ENCODE data around the gene DCC. TPM values are rescaled to one million over a fixed set of nuclear protein-coding genes. Genes with fewer than 3 reads are reported as not detected.

DCC gene
- total RNA-seq, 1 experiment from 2014 or later = 0.39 TPM

DNA sequence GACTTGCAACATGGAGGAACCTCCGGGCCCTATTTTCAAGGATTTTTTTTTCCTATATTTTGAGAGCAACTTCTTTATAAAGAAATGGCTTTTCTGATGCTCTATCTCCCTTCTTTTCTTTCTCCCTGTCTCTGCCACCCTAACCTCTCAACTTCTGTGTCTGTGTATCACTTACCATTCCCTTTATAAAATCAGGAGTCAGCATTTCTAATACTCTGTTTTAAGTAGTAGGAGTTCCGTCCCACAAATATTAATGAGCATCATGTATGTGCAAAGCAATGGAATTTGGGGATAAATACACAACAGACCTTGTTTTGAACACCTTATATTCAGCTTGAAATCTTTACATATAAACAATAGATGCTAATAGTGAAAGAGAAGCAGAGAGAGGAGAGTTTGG, 268.0 kb downstream of the DCC start:
- no peaks in the 10 kb centered on the region for H3K9me3 ChIP-seq
- ChIA-PET POLR2A (no interaction called here), CTCF (no interaction called here)
- no peak overlapping the region for H3K4me3 Mint-ChIP-seq (ENCODE audit: unreplicated experiment)
- BruUV-seq (replicated peaks) = no TSS peak
- H3K36me3 Mint-ChIP-seq (ENCODE audit: insufficient read depth, unreplicated experiment) = no peaks in the 10 kb centered on the region
- intact Hi-C loops (cut with micrococcal nuclease; ENCODE audit: unreplicated experiment) = no loop called here
- H3K4me1 ChIP-seq = no peaks in the 10 kb centered on the region
- H3K4me3 ChIP-seq (ENCODE audit: low read depth, low read length) = no peak overlapping the region
- H3K27me3 Mint-ChIP-seq (ENCODE audit: insufficient read depth, unreplicated experiment) = no peaks in the 10 kb centered on the region
- H3K4me1 Mint-ChIP-seq (ENCODE audit: low read depth, unreplicated experiment) = no peaks in the 10 kb centered on the region
- H3K27ac Mint-ChIP-seq (ENCODE audit: unreplicated experiment) = no peak overlapping the region
- TF ChIP-seq, protein P1, sequence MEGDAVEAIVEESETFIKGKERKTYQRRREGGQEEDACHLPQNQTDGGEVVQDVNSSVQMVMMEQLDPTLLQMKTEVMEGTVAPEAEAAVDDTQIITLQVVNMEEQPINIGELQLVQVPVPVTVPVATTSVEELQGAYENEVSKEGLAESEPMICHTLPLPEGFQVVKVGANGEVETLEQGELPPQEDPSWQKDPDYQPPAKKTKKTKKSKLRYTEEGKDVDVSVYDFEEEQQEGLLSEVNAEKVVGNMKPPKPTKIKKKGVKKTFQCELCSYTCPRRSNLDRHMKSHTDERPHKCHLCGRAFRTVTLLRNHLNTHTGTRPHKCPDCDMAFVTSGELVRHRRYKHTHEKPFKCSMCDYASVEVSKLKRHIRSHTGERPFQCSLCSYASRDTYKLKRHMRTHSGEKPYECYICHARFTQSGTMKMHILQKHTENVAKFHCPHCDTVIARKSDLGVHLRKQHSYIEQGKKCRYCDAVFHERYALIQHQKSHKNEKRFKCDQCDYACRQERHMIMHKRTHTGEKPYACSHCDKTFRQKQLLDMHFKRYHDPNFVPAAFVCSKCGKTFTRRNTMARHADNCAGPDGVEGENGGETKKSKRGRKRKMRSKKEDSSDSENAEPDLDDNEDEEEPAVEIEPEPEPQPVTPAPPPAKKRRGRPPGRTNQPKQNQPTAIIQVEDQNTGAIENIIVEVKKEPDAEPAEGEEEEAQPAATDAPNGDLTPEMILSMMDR (IDR thresholded peaks at IDR 0.05; ENCODE audit: insufficient read depth in 1 of 2, low read depth in 1 of 2, low read length in 1 of 2, severe bottlenecking in 1 of 2, unreplicated experiment in 1 of 2) = no peak
- H3K36me3 ChIP-seq (ENCODE audit: control insufficient read depth, insufficient read depth, low read length) = no peaks in the 10 kb centered on the region
- H3K9me3 Mint-ChIP-seq (ENCODE audit: unreplicated experiment) = no peaks in the 10 kb centered on the region
- H3K27me3 ChIP-seq (replicated peaks; ENCODE audit: control insufficient read depth, insufficient read depth, low read length) = no peaks in the 10 kb centered on the region
- no peak for DNase-seq

DNA sequence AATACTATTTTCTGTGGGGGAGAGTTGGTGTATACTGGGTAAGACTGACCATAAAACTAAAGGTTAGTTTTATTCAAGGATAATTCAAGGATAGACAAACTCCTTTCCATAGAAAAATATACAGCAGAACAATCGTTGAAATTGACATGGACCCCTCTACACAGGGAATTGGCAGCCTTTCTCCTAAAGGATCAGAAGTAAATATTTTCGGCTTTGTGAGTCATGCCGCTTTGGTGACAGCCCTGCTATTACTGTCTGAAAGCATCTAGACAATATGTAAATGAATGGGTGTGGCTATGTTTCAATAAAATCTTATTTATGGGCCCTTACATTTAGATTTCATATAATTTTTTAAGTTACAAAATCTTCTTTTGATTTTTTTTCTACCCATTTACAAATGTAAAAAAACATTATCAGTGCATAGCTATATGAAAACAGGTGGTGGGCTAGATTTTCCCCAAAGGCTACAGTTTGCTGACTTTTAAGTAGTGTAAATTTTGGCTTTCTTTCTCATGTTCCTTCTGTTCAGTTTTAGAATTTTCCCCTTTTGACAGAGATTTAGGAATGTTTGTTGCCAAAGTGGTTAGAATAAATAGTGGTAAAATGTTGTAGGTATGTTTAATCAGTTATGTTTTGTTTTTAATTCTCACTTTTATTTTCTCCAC, 270.6 kb downstream of the DCC start:
- intact Hi-C loops (cut with micrococcal nuclease; ENCODE audit: unreplicated experiment) = no loop called here
- no peaks in the 10 kb centered on the region for H3K36me3 ChIP-seq (ENCODE audit: control insufficient read depth, insufficient read depth, low read length)
- CTCF ChIA-PET = no interaction called here

DNA sequence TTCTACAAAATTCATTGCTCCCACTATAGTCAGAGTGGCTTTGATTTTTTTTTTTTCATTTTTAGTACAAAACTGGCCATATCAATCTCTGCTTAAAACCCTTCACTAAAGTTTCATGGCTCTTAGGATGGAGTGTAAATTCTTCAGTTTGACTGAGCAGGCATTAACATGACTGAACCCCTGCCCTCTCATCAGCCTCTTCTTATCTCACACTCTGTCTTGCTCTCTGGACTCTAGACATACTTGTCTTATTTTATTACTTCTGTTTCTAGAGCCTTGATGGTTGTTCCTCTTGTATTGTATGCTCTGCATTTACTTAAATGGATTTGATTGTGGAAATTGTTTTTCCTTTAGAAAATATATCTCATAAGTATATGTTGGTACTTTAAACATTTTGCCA, 272.4 kb downstream of the DCC start:
- H3K27ac Mint-ChIP-seq (ENCODE audit: unreplicated experiment) = no peak overlapping the region
- ChIA-PET CTCF (no interaction called here), POLR2A (no interaction called here)
- TF ChIP-seq, protein P1 (IDR thresholded peaks at IDR 0.05; ENCODE audit: insufficient read depth in 1 of 2, low read depth in 1 of 2, low read length in 1 of 2, severe bottlenecking in 1 of 2, unreplicated experiment in 1 of 2) = no peak
- no peak for DNase-seq
- no peaks in the 10 kb centered on the region for H3K9me3 ChIP-seq
- H3K4me1 ChIP-seq = no peaks in the 10 kb centered on the region
- H3K4me3 Mint-ChIP-seq (ENCODE audit: unreplicated experiment) = no peak overlapping the region
- H3K4me1 Mint-ChIP-seq (ENCODE audit: low read depth, unreplicated experiment) = no peaks in the 10 kb centered on the region
- H3K27me3 Mint-ChIP-seq (ENCODE audit: insufficient read depth, unreplicated experiment) = peaks cover 2% of the 10 kb centered on the region
- no peaks in the 10 kb centered on the region for H3K36me3 Mint-ChIP-seq (ENCODE audit: insufficient read depth, unreplicated experiment)
- no peaks in the 10 kb centered on the region for H3K27me3 ChIP-seq (replicated peaks; ENCODE audit: control insufficient read depth, insufficient read depth, low read length)
- H3K9me3 Mint-ChIP-seq (ENCODE audit: unreplicated experiment) = no peaks in the 10 kb centered on the region
- intact Hi-C loops (cut with micrococcal nuclease; ENCODE audit: unreplicated experiment) = no loop called here
- no peak overlapping the region for H3K4me3 ChIP-seq (ENCODE audit: low read depth, low read length)
- no peaks in the 10 kb centered on the region for H3K36me3 ChIP-seq (ENCODE audit: control insufficient read depth, insufficient read depth, low read length)
- no TSS peak for BruUV-seq (replicated peaks)

More for the DNA sequence above, 270.6 kb downstream of the DCC start:
- no peaks in the 10 kb centered on the region for H3K36me3 Mint-ChIP-seq (ENCODE audit: insufficient read depth, unreplicated experiment)
- no peaks in the 10 kb centered on the region for H3K9me3 Mint-ChIP-seq (ENCODE audit: unreplicated experiment)
- TF ChIP-seq, protein P1 (IDR thresholded peaks at IDR 0.05; ENCODE audit: insufficient read depth in 1 of 2, low read depth in 1 of 2, low read length in 1 of 2, severe bottlenecking in 1 of 2, unreplicated experiment in 1 of 2) = no peak
- Histone ChIP-seq H3K27me3 (replicated peaks; ENCODE audit: control insufficient read depth, insufficient read depth, low read length) (no peaks in the 10 kb centered on the region), H3K4me1 (no peaks in the 10 kb centered on the region), H3K4me3 (ENCODE audit: low read depth, low read length) (no peak overlapping the region), H3K9me3 (no peaks in the 10 kb centered on the region)
- no peak overlapping the region for H3K27ac Mint-ChIP-seq (ENCODE audit: unreplicated experiment)
- POLR2A ChIA-PET = no interaction called here
- H3K4me3 Mint-ChIP-seq (ENCODE audit: unreplicated experiment) = no peak overlapping the region
- no peak for DNase-seq
- H3K27me3 Mint-ChIP-seq (ENCODE audit: insufficient read depth, unreplicated experiment) = no peaks in the 10 kb centered on the region
- BruUV-seq (replicated peaks) = no TSS peak
- H3K4me1 Mint-ChIP-seq (ENCODE audit: low read depth, unreplicated experiment) = no peaks in the 10 kb centered on the region

All from Caco-2 (cell line).